GM19239 (cell line): Measurements from ENCODE around the gene ZBTB39.

Experiments
- DNase-seq: peaks from one replicate; pipeline ENCODE4 v3.0.0; 2011; ENCODE audit warnings: low spot score; ENCODE audit not compliant: insufficient read length
- FAIRE-seq: peaks from 2 replicates; lab custom pipeline; 2011; peaks lifted over from hg19 to GRCh38; lab: Jason Lieb, UNC

ZBTB39 gene

DNA sequence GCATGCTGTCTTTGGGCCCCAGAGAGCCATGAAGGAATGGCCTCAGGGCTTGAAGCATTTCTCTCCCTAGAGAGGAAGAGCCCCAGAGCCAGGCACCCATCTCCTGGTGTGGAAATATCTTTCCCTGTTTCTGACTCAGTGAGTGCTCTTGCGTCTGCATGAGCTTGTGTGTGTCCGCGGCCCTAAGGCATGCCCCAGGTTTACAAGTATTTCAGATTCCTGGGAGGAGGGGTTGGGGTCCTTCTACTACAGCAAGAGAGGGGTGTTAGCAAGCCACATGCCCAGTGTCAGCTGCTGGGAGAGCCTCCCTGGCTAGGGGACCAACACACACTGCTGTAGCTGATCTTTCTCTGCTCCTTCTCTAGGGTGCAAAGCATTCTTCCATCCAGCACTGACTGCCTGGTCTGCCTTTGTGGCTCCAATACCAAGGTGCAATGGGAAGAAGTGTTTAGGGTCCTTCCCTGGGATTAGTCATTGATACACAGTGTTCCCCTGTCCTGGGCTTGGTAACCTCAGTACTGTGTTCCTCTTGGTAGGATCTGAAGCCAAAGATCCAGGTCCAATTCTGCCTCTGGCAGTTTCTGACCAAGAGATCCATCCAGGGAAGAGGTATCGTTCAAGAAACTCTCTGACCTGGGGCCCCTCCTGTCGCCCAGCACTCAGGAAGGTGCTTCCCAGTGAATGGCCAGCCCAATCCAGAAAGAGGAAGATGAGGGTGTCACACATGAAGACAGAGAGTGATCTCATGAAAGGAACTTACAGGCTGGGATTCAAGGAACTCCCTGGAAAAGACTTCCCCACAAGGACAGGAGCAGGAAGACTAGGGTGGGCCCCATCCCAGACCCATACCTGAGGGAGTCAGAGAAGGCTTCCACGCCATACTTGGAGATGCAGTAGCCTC, 52.0 kb downstream of the ZBTB39 start:
- no peak for FAIRE-seq

DNA sequence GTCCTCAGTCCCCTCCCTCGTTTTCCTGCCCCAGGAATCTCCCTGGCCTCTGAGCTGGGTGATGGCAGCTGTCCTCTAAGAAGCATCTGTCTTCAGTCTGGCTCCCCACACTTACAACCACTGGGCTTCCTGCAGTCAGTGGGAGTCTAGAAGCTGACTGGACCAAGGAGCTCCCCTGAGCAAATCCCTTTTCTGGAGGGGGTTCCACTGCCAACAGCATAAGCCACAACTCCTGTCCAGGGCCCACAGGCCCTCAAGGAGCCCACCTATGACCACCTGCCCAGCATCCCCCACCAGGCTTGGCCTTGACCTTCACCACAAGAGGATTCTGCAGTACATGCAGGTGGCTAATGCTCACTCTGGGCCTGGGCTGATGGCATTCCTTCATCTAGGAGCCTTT, 53.0 kb downstream of the ZBTB39 start:
- no peak for FAIRE-seq
- no peak for DNase-seq

More for the DNA sequence above, 52.0 kb downstream of the ZBTB39 start:
- no peak for DNase-seq

DNA sequence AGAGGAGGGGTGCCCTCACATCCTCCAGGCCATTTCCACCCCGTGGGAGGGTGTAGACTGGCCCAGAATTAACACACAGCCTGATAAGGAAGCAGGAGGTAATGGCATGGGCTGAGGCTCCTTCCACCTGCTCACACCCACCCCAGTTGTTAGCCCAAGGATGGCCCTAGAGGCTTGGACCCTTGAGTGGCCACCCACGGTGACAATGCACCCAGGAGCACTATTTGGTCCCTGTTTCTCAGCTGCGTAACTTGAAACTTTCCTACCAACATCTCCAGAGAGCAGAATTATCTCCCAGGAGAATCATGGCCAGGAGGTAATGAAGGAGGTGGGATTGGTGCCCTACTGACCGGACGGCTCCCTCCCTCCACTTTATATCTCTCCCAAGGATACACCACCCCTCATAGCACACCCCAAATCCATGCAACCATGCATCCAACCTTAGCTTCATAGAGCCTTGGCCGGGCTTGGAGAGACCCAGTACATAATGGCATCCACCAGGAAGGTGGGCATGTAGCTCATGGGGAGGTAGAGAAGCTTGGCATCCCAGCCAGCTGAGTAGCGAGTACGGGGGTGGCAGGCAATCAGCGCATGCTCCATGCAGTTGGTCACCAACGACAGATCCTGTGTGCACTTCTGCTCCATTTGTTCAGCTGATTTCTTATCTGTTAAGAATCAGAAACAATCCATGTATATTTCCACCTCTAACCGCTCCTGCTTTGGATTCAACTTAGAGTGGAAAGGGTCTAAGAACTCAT, 54.6 kb downstream of the ZBTB39 start:
- DNase-seq: no peak
- FAIRE-seq: no peak

DNA sequence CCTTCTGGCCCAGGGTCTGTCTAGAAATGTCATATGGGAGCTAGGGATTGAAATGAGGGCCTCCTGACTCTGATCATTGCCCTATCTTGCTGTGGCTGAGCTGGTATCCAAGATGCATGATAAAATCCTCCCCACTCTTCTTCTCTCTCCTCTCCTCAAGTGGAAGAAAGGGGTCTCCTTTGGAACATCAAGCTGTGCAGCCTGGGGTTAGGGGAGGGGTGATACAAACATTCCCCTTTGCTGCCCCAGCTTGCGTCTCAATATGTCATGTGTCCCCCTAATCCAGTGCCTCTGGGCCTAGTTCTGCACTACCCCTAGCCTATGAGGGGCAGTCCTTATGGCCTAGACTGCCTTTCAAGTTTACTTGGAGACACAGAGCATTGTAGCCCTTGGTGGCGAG, 57.5 kb downstream of the ZBTB39 start:
- no peak for DNase-seq
- FAIRE-seq: no peak
